ENCODE results near the gene TEDC1.

Gene TEDC1

DNA sequence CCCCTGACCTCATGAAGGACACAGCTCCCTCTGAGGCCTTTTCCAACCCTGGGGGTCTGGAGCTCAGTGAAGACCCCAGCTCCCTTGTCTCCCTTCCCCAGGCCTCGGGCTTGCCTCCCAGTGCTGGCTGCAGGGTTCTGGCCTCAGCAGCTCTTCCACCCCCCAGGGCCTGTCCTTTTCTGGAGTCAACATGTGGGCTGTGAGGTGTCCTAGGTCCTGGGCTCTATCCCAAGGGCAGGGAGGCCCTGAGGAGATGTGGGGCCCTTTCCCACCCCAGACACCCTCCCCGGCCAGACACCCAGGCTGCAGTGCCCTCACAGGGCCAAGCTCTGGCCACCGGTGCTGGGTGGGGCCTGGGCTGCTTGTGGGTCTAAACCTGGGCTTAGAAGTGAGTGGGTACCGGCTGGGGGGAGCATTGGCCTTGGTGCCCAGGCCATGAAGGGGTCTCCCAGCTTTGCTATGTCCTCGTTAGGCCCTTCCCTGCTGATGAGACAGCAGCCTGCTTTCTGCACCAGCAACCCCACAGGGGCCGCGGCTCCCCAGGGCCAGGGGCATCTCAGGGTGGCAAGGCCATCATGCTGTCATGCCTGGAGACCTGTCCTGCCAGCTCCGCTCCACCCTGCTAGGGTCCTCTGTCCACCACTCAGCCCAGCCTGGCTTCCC lies 19.1 kb upstream of the TEDC1 start:
- no peak overlapping the region for H3K4me3 ChIP-seq (ENCODE audit: low read length)
- peaks cover 3% of the 10 kb centered on the region; the same call in 1 of the 2 replicates for H3K4me1 ChIP-seq (ENCODE audit: insufficient read depth, low read length)
- H3K9me3 ChIP-seq (ENCODE audit: insufficient read depth, low read depth, low read length): no peaks in the 10 kb centered on the region
- peaks cover 23% of the 10 kb centered on the region for H3K27me3 ChIP-seq (ENCODE audit: insufficient read depth, low read length)
- H3K9ac ChIP-seq (ENCODE audit: low read depth, low read length): no peak overlapping the region
- H3K27ac ChIP-seq (ENCODE audit: low read length): no peak overlapping the region
- peaks cover 21% of the 10 kb centered on the region for H3K36me3 ChIP-seq (ENCODE audit: insufficient read depth, low read depth, low read length)

DNA sequence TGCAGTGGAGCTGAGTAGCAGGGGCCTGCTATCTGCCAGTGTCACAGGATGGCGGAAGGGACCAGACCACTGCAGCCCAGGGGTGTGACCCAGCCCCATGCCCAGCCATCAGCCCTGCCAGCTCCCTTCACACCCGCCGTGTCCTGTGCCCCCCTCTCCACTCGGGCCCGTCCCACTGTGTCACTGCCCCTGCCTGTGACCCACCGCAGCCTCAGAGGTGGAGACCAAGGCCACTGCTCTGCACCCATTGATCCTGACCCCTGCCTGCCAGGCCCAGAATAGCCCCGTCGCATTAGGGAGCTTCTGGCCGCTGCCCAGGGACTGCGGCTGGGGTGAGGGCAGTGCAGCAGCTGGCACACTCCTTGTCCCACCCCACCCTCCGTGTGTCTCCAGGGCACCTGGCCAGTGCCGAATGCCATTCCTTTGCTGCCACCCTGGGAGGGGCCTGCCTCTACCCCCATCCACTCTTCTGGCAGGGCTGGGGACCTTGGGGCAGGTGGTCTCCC lies 18.5 kb upstream of the TEDC1 start:
- H3K9ac ChIP-seq (ENCODE audit: low read depth, low read length): no peak overlapping the region
- H3K4me1 ChIP-seq (ENCODE audit: insufficient read depth, low read length): peaks cover 3% of the 10 kb centered on the region; the same call in 1 of the 2 replicates
- H3K4me3 ChIP-seq (ENCODE audit: low read length): no peak overlapping the region
- no peak overlapping the region for H3K27ac ChIP-seq (ENCODE audit: low read length)
- H3K9me3 ChIP-seq (ENCODE audit: insufficient read depth, low read depth, low read length): no peaks in the 10 kb centered on the region
- peaks cover 15% of the 10 kb centered on the region for H3K36me3 ChIP-seq (ENCODE audit: insufficient read depth, low read depth, low read length)
- peaks cover 29% of the 10 kb centered on the region for H3K27me3 ChIP-seq (ENCODE audit: insufficient read depth, low read length)

DNA sequence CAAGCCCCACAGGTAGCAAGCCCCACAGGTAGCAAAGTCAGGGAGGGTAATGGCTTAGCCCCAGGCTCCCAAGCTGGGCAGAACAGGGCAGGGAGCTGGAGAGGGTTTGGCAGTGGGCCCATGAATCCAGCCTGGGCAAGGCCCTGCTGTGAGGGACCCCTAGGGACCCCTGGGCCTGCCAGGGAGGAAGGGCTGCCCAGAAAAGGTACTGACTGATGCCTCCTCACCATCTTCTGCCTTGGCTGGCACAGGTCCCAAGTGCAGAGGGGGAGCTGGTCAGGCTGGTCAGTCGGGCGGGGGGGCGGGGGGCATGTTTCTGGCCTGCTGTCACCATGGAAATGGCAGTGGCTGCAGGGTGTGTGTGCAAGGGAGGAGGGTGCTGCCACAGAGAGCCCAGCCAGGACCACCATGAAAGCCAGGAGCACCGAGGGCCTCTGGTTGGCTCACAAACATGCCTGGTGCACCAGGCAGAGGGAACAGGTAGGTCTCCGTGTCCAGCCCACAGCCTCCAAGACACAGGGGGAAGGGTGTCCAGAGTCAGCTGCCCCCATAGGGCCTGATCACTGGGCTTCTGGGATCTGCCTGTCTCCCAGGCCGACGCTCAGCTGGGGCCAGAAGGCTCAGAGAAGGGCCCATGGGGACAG lies 17.9 kb upstream of the TEDC1 start:
- Histone ChIP-seq H3K27ac (ENCODE audit: low read length) (no peak overlapping the region), H3K9me3 (ENCODE audit: insufficient read depth, low read depth, low read length) (no peaks in the 10 kb centered on the region), H3K4me3 (ENCODE audit: low read length) (peak overlapping the region; percentile 51; the same call in 1 of the 2 replicates), H3K27me3 (ENCODE audit: insufficient read depth, low read length) (peaks cover 35% of the 10 kb centered on the region), H3K36me3 (ENCODE audit: insufficient read depth, low read depth, low read length) (peaks cover 12% of the 10 kb centered on the region; the same call in 1 of the 2 replicates), H3K9ac (ENCODE audit: low read depth, low read length) (no peak overlapping the region), H3K4me1 (ENCODE audit: insufficient read depth, low read length) (peaks cover 3% of the 10 kb centered on the region; the same call in 1 of the 2 replicates)

DNA sequence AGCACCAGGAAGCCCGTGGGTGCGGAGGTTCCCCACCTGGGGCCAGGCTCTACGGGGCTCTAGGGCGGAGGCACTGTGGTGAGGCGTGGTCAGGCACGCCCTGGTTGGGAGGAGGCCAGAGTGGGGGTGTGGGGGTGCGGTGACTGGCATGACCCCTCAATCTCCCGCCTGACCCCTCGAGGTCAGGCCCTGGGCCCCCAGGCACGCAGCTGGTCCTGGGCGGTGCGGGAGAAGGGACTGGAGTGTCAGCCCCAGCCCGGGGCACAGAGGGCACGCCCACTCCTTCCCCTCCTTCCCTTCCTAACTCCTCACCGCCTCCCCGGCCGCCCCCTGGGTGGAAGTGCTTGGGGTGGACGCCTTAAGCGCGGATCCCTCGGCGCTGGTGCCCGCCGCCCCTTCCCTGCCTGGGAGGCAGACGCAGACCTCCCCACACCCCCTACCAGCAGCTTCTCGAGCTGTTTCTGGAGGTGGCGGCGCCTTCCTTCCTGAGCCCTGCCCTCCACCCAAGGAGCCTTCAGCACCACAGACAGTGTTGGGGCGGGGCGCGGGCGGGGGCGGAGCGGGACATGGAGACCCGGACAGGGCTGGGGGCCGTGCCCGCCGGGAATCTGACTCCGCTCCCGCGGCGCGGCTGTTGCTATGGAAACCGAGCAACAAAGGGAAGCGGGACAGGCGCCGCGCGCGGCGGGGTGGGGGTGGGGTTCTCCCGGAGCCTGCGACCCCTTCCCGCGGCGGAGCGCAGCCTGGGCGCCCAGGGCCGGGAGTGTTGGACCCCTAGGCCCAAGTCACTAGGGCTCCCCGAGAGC lies 17.2 kb upstream of the TEDC1 start:
- H3K9ac ChIP-seq (ENCODE audit: low read depth, low read length): no peak overlapping the region

GRCh38 chr14:105474483-105475268 lies 16.4 kb upstream of the TEDC1 start, which contains the start of gene CRIP2:
CRIP2 (plus strand) TSS chr14:105474821; CDS start chr14:105474863, 42 bp downstream.
- peak within 1 kb of the TSS; percentile 58; the same call in 1 of the 2 replicates for H3K4me3 ChIP-seq (ENCODE audit: low read length)
- H3K9me3 ChIP-seq (ENCODE audit: insufficient read depth, low read depth, low read length): no peaks in the 10 kb centered on the region
- peaks cover 3% of the 10 kb centered on the region; the same call in 1 of the 2 replicates for H3K4me1 ChIP-seq (ENCODE audit: insufficient read depth, low read length)
- no peak within 1 kb of the TSS for H3K27ac ChIP-seq (ENCODE audit: low read length)
- H3K27me3 ChIP-seq (ENCODE audit: insufficient read depth, low read length): peaks cover 50% of the 10 kb centered on the region
- peak within 1 kb of the TSS; percentile 15; the same call in 1 of the 2 replicates for H3K9ac ChIP-seq (ENCODE audit: low read depth, low read length)
- no peaks in the 10 kb centered on the region; the same call in 1 of the 2 replicates for H3K36me3 ChIP-seq (ENCODE audit: insufficient read depth, low read depth, low read length)

More for the DNA sequence above, 17.2 kb upstream of the TEDC1 start:
- Histone ChIP-seq H3K9me3 (ENCODE audit: insufficient read depth, low read depth, low read length) (no peaks in the 10 kb centered on the region), H3K36me3 (ENCODE audit: insufficient read depth, low read depth, low read length) (peaks cover 6% of the 10 kb centered on the region; the same call in 1 of the 2 replicates), H3K27me3 (ENCODE audit: insufficient read depth, low read length) (peaks cover 42% of the 10 kb centered on the region), H3K4me3 (ENCODE audit: low read length) (peak overlapping the region; percentile 57; the same call in 1 of the 2 replicates), H3K4me1 (ENCODE audit: insufficient read depth, low read length) (peaks cover 3% of the 10 kb centered on the region; the same call in 1 of the 2 replicates), H3K27ac (ENCODE audit: low read length) (no peak overlapping the region)

- Histone ChIP-seq H3K36me3 (ENCODE audit: insufficient read depth, low read depth, low read length) (no peaks in the 10 kb centered on the region; the same call in 1 of the 2 replicates), H3K27me3 (ENCODE audit: insufficient read depth, low read length) (peaks cover 58% of the 10 kb centered on the region), H3K9ac (ENCODE audit: low read depth, low read length) (peak overlapping the region; percentile 15; the same call in 1 of the 2 replicates), H3K27ac (ENCODE audit: low read length) (no peak overlapping the region), H3K4me3 (ENCODE audit: low read length) (peak overlapping the region; percentile 58; the same call in 1 of the 2 replicates), H3K9me3 (ENCODE audit: insufficient read depth, low read depth, low read length) (no peaks in the 10 kb centered on the region), H3K4me1 (ENCODE audit: insufficient read depth, low read length) (peaks cover 3% of the 10 kb centered on the region; the same call in 1 of the 2 replicates)
Observed at GRCh38 chr14:105475269-105476096, 15.6 kb upstream of the TEDC1 start.

GRCh38 chr14:105476097-105476830 lies 14.8 kb upstream of the TEDC1 start:
- Histone ChIP-seq H3K27ac (ENCODE audit: low read length) (no peak overlapping the region), H3K9ac (ENCODE audit: low read depth, low read length) (peak overlapping the region; percentile 15; the same call in 1 of the 2 replicates), H3K4me1 (ENCODE audit: insufficient read depth, low read length) (peaks cover 3% of the 10 kb centered on the region; the same call in 1 of the 2 replicates), H3K27me3 (ENCODE audit: insufficient read depth, low read length) (peaks cover 66% of the 10 kb centered on the region), H3K4me3 (ENCODE audit: low read length) (peak overlapping the region; percentile 58; the same call in 1 of the 2 replicates), H3K9me3 (ENCODE audit: insufficient read depth, low read depth, low read length) (no peaks in the 10 kb centered on the region), H3K36me3 (ENCODE audit: insufficient read depth, low read depth, low read length) (no peaks in the 10 kb centered on the region)

GRCh38 chr14:105476831-105477659 lies 14.0 kb upstream of the TEDC1 start:
- H3K4me3 ChIP-seq (ENCODE audit: low read length): no peak overlapping the region
- H3K4me1 ChIP-seq (ENCODE audit: insufficient read depth, low read length): peaks cover 3% of the 10 kb centered on the region; the same call in 1 of the 2 replicates
- H3K9ac ChIP-seq (ENCODE audit: low read depth, low read length): no peak overlapping the region
- H3K27me3 ChIP-seq (ENCODE audit: insufficient read depth, low read length): peaks cover 74% of the 10 kb centered on the region
- H3K9me3 ChIP-seq (ENCODE audit: insufficient read depth, low read depth, low read length): no peaks in the 10 kb centered on the region
- no peak overlapping the region for H3K27ac ChIP-seq (ENCODE audit: low read length)
- H3K36me3 ChIP-seq (ENCODE audit: insufficient read depth, low read depth, low read length): no peaks in the 10 kb centered on the region

GRCh38 chr14:105477660-105478397 lies 13.2 kb upstream of the TEDC1 start:
- H3K9me3 ChIP-seq (ENCODE audit: insufficient read depth, low read depth, low read length): no peaks in the 10 kb centered on the region
- H3K27me3 ChIP-seq (ENCODE audit: insufficient read depth, low read length): peaks cover 82% of the 10 kb centered on the region
- no peak overlapping the region for H3K9ac ChIP-seq (ENCODE audit: low read depth, low read length)
- no peak overlapping the region for H3K4me3 ChIP-seq (ENCODE audit: low read length)
- peaks cover 3% of the 10 kb centered on the region; the same call in 1 of the 2 replicates for H3K4me1 ChIP-seq (ENCODE audit: insufficient read depth, low read length)
- H3K27ac ChIP-seq (ENCODE audit: low read length): no peak overlapping the region
- no peaks in the 10 kb centered on the region for H3K36me3 ChIP-seq (ENCODE audit: insufficient read depth, low read depth, low read length)
